Hematopoietic multipotent progenitor cell treated with erythropoietin and hydrocortisone succinate and interleukin-3 and kit ligand, for 15 days (in vitro differentiated cells): ENCODE measurements around the gene CPT1C.

Experiments
- DNase-seq: peaks from one replicate; pipeline ENCODE4 v3.0.0-alpha.2; 2015; ENCODE audit warnings: low spot score

The CPT1C gene

GRCh38 chr19:49682274-49682673 is 8.6 kb upstream of the CPT1C start:
- no peak for DNase-seq

- DNase-seq, result no peak
Measured at GRCh38 chr19:49683814-49684250, 7.1 kb upstream of the CPT1C start.

GRCh38 chr19:49684251-49684982 is 6.5 kb upstream of the CPT1C start:
- DNase-seq, result peak; percentile 41

GRCh38 chr19:49684983-49685553 is 5.8 kb upstream of the CPT1C start:
- DNase-seq, result no peak

GRCh38 chr19:49685845-49686332 is 5.0 kb upstream of the CPT1C start:
- DNase-seq, result no peak

- no peak for DNase-seq
Measured at GRCh38 chr19:49686503-49687088, 4.3 kb upstream of the CPT1C start.

GRCh38 chr19:49687150-49687549 is 3.8 kb upstream of the CPT1C start:
- DNase-seq, result no peak

GRCh38 chr19:49687566-49688316 is 3.2 kb upstream of the CPT1C start:
- DNase-seq, result no peak

GRCh38 chr19:49688531-49689132 is 2.3 kb upstream of the CPT1C start:
- no peak for DNase-seq

GRCh38 chr19:49689133-49690078 is 1.5 kb upstream of the CPT1C start, which contains the start of gene ADM5:
TSS of gene ADM5 (plus strand) at chr19:49689594. CDS start at chr19:49689838, 244 bp downstream.
- no peak for DNase-seq

GRCh38 chr19:49690079-49690655 is 749 bp upstream of the CPT1C start:
- no peak for DNase-seq

GRCh38 chr19:49691243-49692146 is 579 bp downstream of the CPT1C start:
- no peak for DNase-seq

GRCh38 chr19:49692147-49692506 is 1.2 kb downstream of the CPT1C start:
- DNase-seq, result no peak

- DNase-seq, result no peak
Measured at GRCh38 chr19:49696115-49696514, 5.2 kb downstream of the CPT1C start.

GRCh38 chr19:49696865-49697264 is 5.9 kb downstream of the CPT1C start:
- DNase-seq, result no peak

- no peak for DNase-seq
Measured at GRCh38 chr19:49699364-49699763, 8.4 kb downstream of the CPT1C start.

- DNase-seq, result no peak
Measured at GRCh38 chr19:49700563-49700962, 9.6 kb downstream of the CPT1C start.

- no peak for DNase-seq
Measured at GRCh38 chr19:49701271-49701786, 10.4 kb downstream of the CPT1C start.
